22Rv1 (cell line): ENCODE measurements around the gene TNFSF18.

Source experiments
- H3K27ac ChIP-seq: fragments of 450-650 bp; 2 replicates; pipeline ENCODE4 v1.5.1; 2017
- CTCF ChIP-seq: fragments of 450-650 bp; IDR thresholded peaks from 2 replicates; pipeline ENCODE4 v1.5.1; 2017; ENCODE audit warnings: mild to moderate bottlenecking
- ZFX ChIP-seq: fragments of 450-650 bp; IDR thresholded peaks from 2 replicates; pipeline ENCODE4 v1.6.1; 2017; ENCODE audit warnings: antibody characterized with exemption, borderline replicate concordance

TNFSF18 gene

GRCh38 chr1:172997941-172998361, 52.8 kb downstream of the TNFSF18 start:
- H3K27ac ChIP-seq: no peak overlapping the region
- TF ChIP-seq CTCF: no peak
- TF ChIP-seq ZFX: no peak

DNA sequence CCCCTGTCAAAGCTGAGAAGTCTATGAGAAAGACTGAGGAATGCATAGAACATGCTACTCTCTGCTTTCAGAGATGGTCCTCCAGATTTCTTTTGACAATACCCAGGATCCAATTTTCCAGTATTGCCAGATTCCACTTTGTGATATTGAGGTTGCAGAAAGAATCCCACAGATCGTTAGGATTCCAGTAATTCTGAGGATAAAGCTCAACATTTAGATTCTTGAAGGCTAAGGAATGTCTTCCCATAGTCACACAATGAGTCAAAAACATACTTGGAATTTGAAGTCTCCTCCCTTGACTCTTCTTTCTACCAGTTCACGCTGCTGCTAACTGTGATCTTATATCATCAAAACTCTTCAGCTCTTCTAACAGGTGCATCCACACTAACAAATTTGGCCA, 57.1 kb downstream of the TNFSF18 start:
- TF ChIP-seq ZFX (no peak), CTCF (no peak)
- H3K27ac ChIP-seq: no peak overlapping the region

GRCh38 chr1:172991674-172992400, 58.9 kb downstream of the TNFSF18 start:
- TF ChIP-seq ZFX: no peak
- TF ChIP-seq CTCF: no peak
- H3K27ac ChIP-seq: no peak overlapping the region

GRCh38 chr1:172990598-172991215, 60.0 kb downstream of the TNFSF18 start:
- no peak overlapping the region for H3K27ac ChIP-seq
- TF ChIP-seq ZFX: no peak
- TF ChIP-seq CTCF: no peak
